RCC 7860 (cell line): ENCODE measurements around the gene NARS2.
"Not testable (repeated sequence)": the region's sequence is repeated elsewhere in the genome, so short reads cannot be mapped to it uniquely, and the experiment has no call there.

Experiments used
- DNase-seq: peaks from one replicate; pipeline ENCODE4 v3.0.0-alpha.2; 2015; ENCODE audit warnings: low spot score
- FAIRE-seq: peaks from 2 replicates; lab custom pipeline; 2012; peaks lifted over from hg19 to GRCh38; lab: Jason Lieb, UNC

The NARS2 gene

GRCh38 chr11:78577495-78577894 lies 2.8 kb upstream of the NARS2 start:
- no peak for DNase-seq
- no peak for FAIRE-seq

DNA sequence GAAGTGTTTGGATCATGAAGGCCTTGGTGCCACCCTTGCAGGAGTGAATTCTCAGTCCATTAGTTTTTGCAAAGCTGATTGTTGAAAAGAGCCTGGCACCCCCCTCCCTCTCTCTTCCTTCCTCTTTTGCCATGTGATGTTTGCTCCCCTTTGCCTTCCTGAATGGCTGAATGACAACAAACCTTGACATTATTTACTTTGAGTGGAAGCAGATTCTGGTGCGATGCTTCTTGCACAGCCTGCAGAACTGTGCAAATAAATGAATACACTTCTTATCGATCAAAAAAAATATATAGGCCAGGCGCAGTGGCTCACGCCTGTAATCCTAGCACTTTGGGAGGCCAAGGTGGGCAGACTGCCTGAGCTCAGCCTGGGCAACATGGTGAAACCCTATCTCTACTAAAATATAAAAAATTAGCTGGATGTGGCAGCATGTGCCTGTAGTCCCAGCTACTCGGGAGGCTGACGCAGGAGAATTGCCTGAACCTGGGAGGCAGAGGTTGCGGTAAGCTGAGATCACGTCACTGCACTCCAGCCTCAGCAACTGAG lies 2.0 kb upstream of the NARS2 start:
- DNase-seq: no peak
- FAIRE-seq: no peak

DNA sequence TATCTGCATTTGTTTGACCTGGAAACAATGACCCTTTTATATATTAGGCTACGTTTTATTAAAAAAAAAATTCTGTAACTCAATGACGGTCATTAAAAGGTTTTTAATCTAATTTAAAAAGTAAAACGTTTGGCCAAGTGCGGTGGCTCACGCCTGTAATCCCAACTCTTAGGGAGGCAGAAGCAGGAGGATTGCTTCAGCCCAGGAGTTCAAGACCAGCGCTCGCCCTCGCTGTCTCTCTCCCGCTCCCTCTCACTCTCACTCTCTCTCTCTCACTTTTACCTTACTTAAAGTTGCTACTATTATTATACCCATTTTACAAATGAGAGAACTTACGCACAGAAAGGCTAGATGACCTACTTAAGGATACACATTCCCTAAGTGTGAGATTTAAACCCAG lies 814 bp upstream of the NARS2 start:
- DNase-seq (no peak), FAIRE-seq (no peak)

GRCh38 chr11:78573681-78574080 lies 983 bp downstream of the NARS2 start:
- FAIRE-seq: no peak
- no peak for DNase-seq

- DNase-seq (no peak), FAIRE-seq (no peak)
Measured at GRCh38 chr11:78573271-78573670, 1.4 kb downstream of the NARS2 start.

GRCh38 chr11:78572394-78572793 lies 2.3 kb downstream of the NARS2 start:
- FAIRE-seq: no peak
- no peak for DNase-seq

DNA sequence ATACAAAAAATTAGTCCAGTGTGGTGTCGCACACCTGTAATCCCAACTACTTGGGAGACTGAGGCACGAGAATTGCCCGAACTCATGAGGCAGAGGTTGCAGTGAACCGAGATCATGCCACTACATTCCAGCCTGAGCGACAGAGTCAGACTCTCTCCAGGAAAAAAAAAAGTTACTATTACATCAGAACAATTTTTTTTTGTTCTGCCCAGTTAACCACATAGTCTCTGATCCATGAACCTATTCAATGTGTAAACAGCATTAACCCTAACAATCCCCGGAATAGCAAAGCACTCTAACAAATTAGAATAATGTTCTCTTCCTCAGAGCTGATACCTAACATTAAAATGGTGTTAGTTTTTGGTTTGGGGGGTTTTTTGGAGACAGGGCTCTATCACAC lies 4.6 kb downstream of the NARS2 start:
- FAIRE-seq: no peak
- DNase-seq: no peak

- peak; percentile 87 for DNase-seq
- peak; percentile 95 for FAIRE-seq
Measured at GRCh38 chr11:78567209-78567608, 7.5 kb downstream of the NARS2 start.

DNA sequence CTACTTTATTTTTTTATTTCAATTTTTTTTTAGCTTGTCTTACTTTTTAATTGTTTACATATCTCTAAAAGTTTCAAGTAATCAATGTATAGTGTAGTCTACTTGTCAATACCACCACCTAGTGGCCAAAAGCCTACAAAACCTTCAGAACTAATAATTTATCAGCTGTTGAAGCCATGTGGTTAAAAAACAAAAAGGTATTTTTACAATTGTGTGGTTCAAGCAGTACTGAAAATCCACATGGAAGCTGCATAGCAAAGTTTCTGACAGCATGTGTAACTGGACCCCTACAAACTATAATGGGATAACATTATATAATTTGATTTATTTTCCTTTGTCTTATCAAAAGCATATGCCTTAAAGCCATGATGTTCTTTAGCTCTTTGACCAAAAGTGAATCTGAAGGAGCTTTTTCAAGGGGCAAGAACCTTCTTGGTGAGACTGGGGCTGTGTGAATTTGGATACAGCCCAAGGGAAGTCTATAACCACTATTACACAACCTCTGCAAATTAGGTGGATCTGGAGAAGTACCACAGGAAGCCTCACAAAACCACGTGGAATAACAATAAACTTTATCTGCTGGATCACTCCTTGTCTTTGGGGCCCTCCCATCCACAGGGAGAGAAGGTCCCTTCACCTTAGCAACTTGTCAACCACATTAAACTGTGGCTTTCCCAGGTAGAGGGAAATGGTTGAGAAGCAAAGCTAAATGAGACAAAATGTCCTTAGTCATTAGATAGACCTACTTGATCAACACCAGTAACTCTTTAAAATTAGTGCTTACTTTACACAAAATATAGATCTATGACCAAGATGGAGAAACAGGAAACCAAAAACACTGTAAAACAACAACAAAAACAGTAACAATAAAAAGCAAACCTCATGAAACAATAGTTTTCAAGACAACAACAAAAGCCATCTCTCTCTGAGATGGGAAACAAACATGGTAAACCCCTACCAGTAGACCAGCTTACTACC lies 9.9 kb downstream of the NARS2 start:
- peak; percentile 38 for DNase-seq
- peak; percentile 66 for FAIRE-seq

DNA sequence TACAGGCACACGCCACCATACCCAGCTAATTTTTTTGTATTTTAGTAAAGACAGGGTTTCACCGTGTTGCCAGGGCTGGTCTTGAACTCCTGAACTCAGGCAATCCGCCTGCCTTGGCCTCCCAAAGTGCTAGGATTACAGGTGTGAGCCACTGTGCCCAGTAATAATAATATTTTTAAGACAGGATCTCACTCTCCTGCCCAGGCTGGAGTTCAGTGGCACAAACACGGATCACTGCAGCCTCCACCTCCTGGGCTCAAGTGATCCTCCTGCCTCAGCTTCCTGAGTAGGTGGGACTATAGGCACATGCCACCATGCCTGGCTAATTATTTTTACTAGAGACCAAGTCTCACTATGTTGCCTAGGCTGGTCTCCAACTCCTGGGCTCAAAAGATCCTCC lies 10.6 kb downstream of the NARS2 start:
- DNase-seq, FAIRE-seq: not testable (repeated sequence)

DNA sequence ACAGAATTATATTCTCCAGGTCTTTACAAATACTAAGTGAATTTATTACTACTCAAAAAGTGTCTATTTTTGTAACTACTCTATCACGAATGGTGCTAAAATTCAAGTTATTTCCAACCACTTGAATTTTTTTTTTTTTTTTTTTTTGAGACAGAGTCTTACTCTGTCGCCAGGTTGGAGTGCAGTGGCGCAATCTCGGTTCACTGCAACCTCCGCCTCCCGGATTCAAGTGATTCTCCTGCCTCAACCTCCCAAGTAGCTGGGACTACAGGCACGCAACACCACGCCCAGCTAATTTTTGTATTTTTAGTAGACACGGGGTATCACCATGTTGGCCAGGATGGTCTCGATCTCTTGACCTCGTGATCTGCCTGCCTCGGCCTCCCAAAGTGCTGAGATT lies 11.6 kb downstream of the NARS2 start:
- FAIRE-seq, DNase-seq: not testable (repeated sequence)

DNA sequence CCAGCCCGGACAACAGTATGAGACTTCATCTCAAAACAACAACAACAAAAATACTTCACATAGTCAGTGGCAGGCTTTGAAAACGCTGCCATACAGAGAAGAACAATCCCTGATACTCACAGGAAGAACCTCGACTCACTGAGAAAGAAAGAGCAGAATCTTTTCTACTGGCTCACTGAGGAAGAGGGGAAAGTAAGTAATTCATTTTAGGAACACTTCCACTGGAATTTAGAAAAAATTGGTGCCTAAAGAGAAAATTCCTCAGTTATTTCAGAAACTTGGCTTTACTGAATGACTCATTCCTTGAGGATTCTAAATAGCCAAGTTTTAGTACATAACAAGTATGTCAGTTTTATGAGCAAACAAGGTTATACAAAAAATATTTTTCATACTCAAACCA lies 12.3 kb downstream of the NARS2 start:
- DNase-seq (peak; percentile 15), FAIRE-seq (peak; percentile 61)

- DNase-seq (no peak), FAIRE-seq (no peak)
Measured at GRCh38 chr11:78560826-78561484, 13.7 kb downstream of the NARS2 start.

- FAIRE-seq (no peak), DNase-seq (no peak)
Measured at GRCh38 chr11:78560153-78560552, 14.5 kb downstream of the NARS2 start.

GRCh38 chr11:78557236-78557635 lies 17.4 kb downstream of the NARS2 start:
- DNase-seq (no peak), FAIRE-seq (no peak)

DNA sequence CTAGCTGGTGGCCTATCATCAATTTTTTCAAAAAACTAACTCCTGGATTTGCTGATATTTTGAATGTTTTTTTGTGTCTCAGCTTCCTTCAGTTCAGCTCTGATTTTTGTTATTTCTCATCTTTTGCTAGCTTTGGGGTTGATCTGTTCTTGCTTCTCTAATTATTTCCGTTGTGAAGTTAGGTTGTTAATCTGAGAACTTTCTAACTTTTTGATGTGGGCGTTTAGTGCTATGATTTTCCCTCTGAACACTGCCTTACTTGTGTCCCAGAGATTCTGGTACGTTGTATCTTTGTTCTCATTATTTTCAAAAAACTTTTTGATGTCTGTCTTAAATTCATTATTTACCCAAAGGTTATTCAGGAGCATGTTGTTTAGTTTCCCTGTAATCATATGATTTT lies 19.1 kb downstream of the NARS2 start:
- no peak for FAIRE-seq
- no peak for DNase-seq

DNA sequence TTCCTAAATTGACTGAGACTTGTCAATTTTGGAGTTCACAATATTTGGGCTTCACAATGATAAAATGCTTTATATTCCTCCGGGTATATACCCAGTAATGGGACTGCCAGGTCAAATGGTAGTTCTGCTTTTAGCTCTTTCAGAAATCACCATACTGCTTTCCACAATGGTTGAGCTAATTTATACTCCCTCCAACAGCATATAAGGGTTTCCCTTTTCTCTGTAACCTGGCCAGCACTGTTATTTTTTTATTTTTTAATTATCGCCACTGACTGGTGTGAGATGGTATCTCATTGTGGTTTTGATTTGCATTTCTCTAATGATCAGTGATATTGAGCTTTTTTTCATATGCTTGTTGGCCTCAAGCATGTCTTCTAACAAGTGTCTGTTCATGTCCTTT lies 21.8 kb downstream of the NARS2 start:
- no peak for DNase-seq
- FAIRE-seq: no peak

GRCh38 chr11:78552139-78552538 lies 22.5 kb downstream of the NARS2 start:
- FAIRE-seq: not testable (repeated sequence)

GRCh38 chr11:78551066-78551465 lies 23.6 kb downstream of the NARS2 start:
- no peak for FAIRE-seq
- no peak for DNase-seq

More at GRCh38 chr11:78552139-78552538, 22.5 kb downstream of the NARS2 start:
- not testable (repeated sequence) for DNase-seq

GRCh38 chr11:78549624-78550409 lies 24.8 kb downstream of the NARS2 start:
- no peak for FAIRE-seq

More at GRCh38 chr11:78549624-78550409, 24.8 kb downstream of the NARS2 start:
- DNase-seq: no peak
